AG04449 (cell line): Measurements from ENCODE around the gene SLC35D2.

ENCODE experiments used
- CTCF ChIA-PET: fragments of 350-600 bp; formaldehyde crosslinking; extraction: SDS; loops from one replicate; lab custom pipeline; 2021; ENCODE audit warnings: antibody characterized with exemption; lab: Yijun Ruan, JAX
- POLR2A ChIA-PET: fragments of 400-600, 350-600 bp; formaldehyde crosslinking; extraction: SDS; loops from one replicate; lab custom pipeline; 2020; ENCODE audit warnings: antibody characterized with exemption, inconsistent platforms; lab: Yijun Ruan, JAX
- DNase-seq: peaks from one replicate; pipeline ENCODE4 v3.0.0-alpha.2; 2010; ENCODE audit warnings: low read depth, low spot score
- H3K4me3 ChIP-seq: 2 replicates; pipeline ENCODE4 v1.5.1; 2011; ENCODE audit warnings: low read depth, mild to moderate bottlenecking, control low read depth, low read length
- CTCF ChIP-seq: IDR thresholded peaks from one replicate; pipeline ENCODE4 v1.5.1; 2011; ENCODE audit warnings: mild to moderate bottlenecking, moderate library complexity, low read length, control low read depth, inconsistent platforms; ENCODE audit not compliant: insufficient read depth; ENCODE audit errors: missing control alignments

Gene SLC35D2

GRCh38 chr9:96400132-96400910, 16.8 kb upstream of the SLC35D2 start:
- POLR2A ChIA-PET: no interaction called here
- H3K4me3 ChIP-seq: no peak overlapping the region
- no peak for TF ChIP-seq CTCF
- no peak for DNase-seq
- CTCF ChIA-PET: no interaction called here

GRCh38 chr9:96399325-96399633, 15.8 kb upstream of the SLC35D2 start:
- CTCF ChIA-PET: no interaction called here
- no peak for TF ChIP-seq CTCF
- POLR2A ChIA-PET: no interaction called here
- DNase-seq: no peak
- H3K4me3 ChIP-seq: no peak overlapping the region

GRCh38 chr9:96398582-96399324, 15.2 kb upstream of the SLC35D2 start:
- no peak for TF ChIP-seq CTCF
- no peak for DNase-seq
- ChIA-PET CTCF (no interaction called here), POLR2A (no interaction called here)
- no peak overlapping the region for H3K4me3 ChIP-seq

GRCh38 chr9:96395964-96396363, 12.5 kb upstream of the SLC35D2 start:
- DNase-seq: no peak
- ChIA-PET CTCF (no interaction called here), POLR2A (no interaction called here)
- no peak for TF ChIP-seq CTCF
- no peak overlapping the region for H3K4me3 ChIP-seq

- POLR2A ChIA-PET: no interaction called here
- DNase-seq: no peak
- CTCF ChIA-PET: interaction anchor here (1.2 kb wide), 1 partner anchor 11 kb away, joined by 4 read pairs; the partner anchor contains the start of gene SLC35D2
These were observed 11.5 kb upstream of the SLC35D2 start for GRCh38 chr9:96394832-96395496.

More at GRCh38 chr9:96394832-96395496, 11.5 kb upstream of the SLC35D2 start:
- no peak for TF ChIP-seq CTCF
- H3K4me3 ChIP-seq: no peak overlapping the region
